K562 (cell line): Measurements from ENCODE around the gene NAGPA. TPM values are rescaled to one million over a fixed set of nuclear protein-coding genes. Genes with fewer than 3 reads are reported as not detected.

Experiments
- ATAC-seq: fragments of 200-7000 bp; cut with Tn5 transposase; 3 replicates; pipeline ENCODE4 v1.9.1; 2020; ENCODE audit warnings: moderate library complexity
- BruUV-seq: library from RNA; stranded (reverse); fragments of 400-500 nt; replicated peaks from 2 replicates; lab custom pipeline; 2021; lab: Mats Ljungman, UMichigan
- CTCF ChIA-PET: fragments of 300-600 bp; formaldehyde crosslinking; extraction: SDS; loops from one replicate; lab custom pipeline; 2021; ENCODE audit warnings: low intra/inter-chr PET ratio; lab: Yijun Ruan, JAX
- POLR2A ChIA-PET: fragments of 300-600, 350-650 bp; sonication (Branson Sonifier 250); formaldehyde crosslinking; extraction: SDS; loops from one replicate; lab custom pipeline; 2021; ENCODE audit warnings: antibody characterized with exemption, inconsistent platforms; lab: Yijun Ruan, JAX
- DNase-seq, 4 experiments: peaks; one replicate each; pipeline versions ENCODE4 v3.0.0 to v3.0.0-alpha.2; 2011 to 2018; ENCODE audit warnings: low spot score in 3 of 4, mixed read lengths in 3 of 4; ENCODE audit errors: extremely low read depth in 1 of 4
- FAIRE-seq: peaks from 2 replicates; lab custom pipeline; 2011; peaks lifted over from hg19 to GRCh38; lab: Jason Lieb, UNC
- H2AFZ ChIP-seq: 2 replicates; pipeline ENCODE4 v1.6.0; 2011; ENCODE audit warnings: low read depth, low read length, control low read depth, inconsistent platforms
- H3K27ac ChIP-seq: fragments of 200-600 bp; 3 replicates; pipeline ENCODE4 v1.8.0; 2011; ENCODE audit warnings: low read depth, mild to moderate bottlenecking, control low read depth, inconsistent platforms, low read length, moderate library complexity, mixed read lengths; ENCODE audit errors: extremely low read depth
- H3K27me3 ChIP-seq, 2 experiments: fragments of 300-600 bp in 1 of 2; 2 replicates in 1 of 2; 3 replicates in 1 of 2; pipeline versions ENCODE4 v1.6.0 to v1.8.0; 2011; ENCODE audit warnings: inconsistent platforms in 2 of 2, low read length in 2 of 2, mild to moderate bottlenecking in 1 of 2, mixed read lengths in 1 of 2, moderate library complexity in 1 of 2; ENCODE audit not compliant: control insufficient read depth in 2 of 2, insufficient read depth in 2 of 2
- H3K36me3 ChIP-seq: fragments of 300-600 bp; 3 replicates; pipeline ENCODE4 v1.8.0; 2011; ENCODE audit warnings: mild to moderate bottlenecking, low read length, inconsistent platforms; ENCODE audit not compliant: control insufficient read depth, insufficient read depth
- H3K4me1 ChIP-seq, 2 experiments: fragments of 200-600 bp in 1 of 2; replicated peaks in 1 of 2; 2 replicates in 1 of 2; 3 replicates in 1 of 2; pipeline versions ENCODE4 v1.5.1 to v1.8.0; 2011; ENCODE audit warnings: inconsistent platforms in 2 of 2, low read length in 2 of 2, mild to moderate bottlenecking in 1 of 2, mixed read lengths in 1 of 2, moderate library complexity in 1 of 2; ENCODE audit not compliant: control insufficient read depth in 2 of 2, insufficient read depth in 2 of 2
- H3K4me2 ChIP-seq: 2 replicates; pipeline ENCODE4 v1.6.1; 2011; ENCODE audit warnings: low read length, control low read depth, inconsistent platforms, mixed read lengths; ENCODE audit not compliant: insufficient read depth
- H3K4me3 ChIP-seq: fragments of 200-600 bp; sonication (generic), shearing (Covaris generic); 2 replicates; pipeline ENCODE4 v1.5.1; 2016; ENCODE audit warnings: control low read depth, inconsistent platforms
- H3K79me2 ChIP-seq: fragments of 200-600 bp; 3 replicates; pipeline ENCODE4 v1.8.0; 2011; ENCODE audit warnings: low read length, inconsistent platforms; ENCODE audit not compliant: control insufficient read depth, insufficient read depth
- H3K9ac ChIP-seq, 2 experiments: 2 replicates each; pipeline versions ENCODE4 v1.6.0 to v1.6.1; 2011; ENCODE audit warnings: low read depth in 2 of 2, low read length in 2 of 2, control low read depth in 1 of 2, inconsistent platforms in 1 of 2, mild to moderate bottlenecking in 1 of 2, mixed read lengths in 1 of 2; ENCODE audit not compliant: insufficient read depth in 1 of 2
- H3K9me1 ChIP-seq: one replicate; pipeline ENCODE4 v1.6.0; 2011; ENCODE audit warnings: inconsistent platforms, mild to moderate bottlenecking, low read length, moderate library complexity; ENCODE audit not compliant: control insufficient read depth, insufficient read depth
- H3K9me3 ChIP-seq: replicated peaks from 2 replicates; pipeline ENCODE4 v1.5.1; 2011; ENCODE audit warnings: low read depth, low read length, inconsistent platforms; ENCODE audit not compliant: control insufficient read depth, insufficient read depth
- H4K20me1 ChIP-seq: replicated peaks from 2 replicates; pipeline ENCODE4 v1.6.1; 2011; ENCODE audit warnings: low read length, inconsistent platforms, mixed read lengths; ENCODE audit not compliant: control insufficient read depth, insufficient read depth
- COPS2 ChIP-seq: fragments of 450-650 bp; conservative IDR thresholded peaks from 2 replicates; pipeline ENCODE4 v1.6.1; 2016; ENCODE audit warnings: mild to moderate bottlenecking, moderate library complexity
- ZNF445 ChIP-seq: fragments of 250-450 bp; sonication (Bioruptor Pico); IDR thresholded peaks from 2 replicates; pipeline ENCODE4 v1.4.0; 2020; ENCODE audit warnings: low read depth, mild to moderate bottlenecking, moderate library complexity
- ZNF583 ChIP-seq: fragments of 250-450 bp; sonication (Bioruptor Pico); IDR thresholded peaks from 2 replicates; pipeline ENCODE4 v1.4.0; 2020
- WGBS: fragments of 100-300 bp; shearing (Covaris generic); methylation state at CpG from one replicate; pipeline ENCODE4 v1.1.6; 2016; ENCODE audit warnings: low coverage, mixed read lengths; ENCODE audit not compliant: insufficient coverage; ENCODE audit errors: missing lambda C conversion rate; 5-methylcytosine and 5-hydroxymethylcytosine counted together
- in situ Hi-C: fragments of 300-500 bp; cut with MboI; formaldehyde crosslinking; loops from 4 replicates; pipeline ENCODE4 v1.15.0; 2018; ENCODE audit warnings: inconsistent platforms, mixed read lengths
- intact Hi-C: fragments of 100-400 bp; cut with micrococcal nuclease; formaldehyde crosslinking; loops from 2 replicates; pipeline ENCODE4 v1.14.2; 2022
- polyA plus RNA-seq, 8 experiments: library from polyadenylated mRNA; depleted of rRNA in 4 of 8; stranded (reverse) in 5 of 8; unstranded in 3 of 8; fragments of >200 nt; fragmentation: Nextera tagmentation in 2 of 8; fragmentation: Illumina TruSeq in 1 of 8; extraction: Ambion mirVana in 2 of 8; extraction: Trizol in 1 of 8; gene quantifications; 2 replicates each; pipeline versions ENCODE4 v1.2.1 to v1.2.3, GENCODE V29; 2011 to 2014; ENCODE audit warnings: inconsistent platforms in 1 of 8, missing spikeins in 1 of 8
- total RNA-seq, 7 experiments: library from RNA; depleted of rRNA in 6 of 7; stranded (reverse); fragments of >200 nt in 6 of 7; fragmentation: Illumina TruSeq in 2 of 7; extraction: Trizol in 2 of 7; gene quantifications; 2 replicates each; pipeline versions ENCODE4 v1.2.1 to v1.2.3, GENCODE V29; 2011 to 2021; ENCODE audit warnings: low replicate concordance in 1 of 7
- TF ChIP-seq, protein P1 (sequence below): sonication (generic); formaldehyde crosslinking; IDR thresholded peaks from 2 replicates; pipeline ENCODE4 v1.5.0; 2020; ENCODE audit warnings: missing genetic modification reagents
- TF ChIP-seq, protein P2 (sequence below): fragments of 450-650 bp; IDR thresholded peaks from 2 replicates; pipeline ENCODE4 v1.6.1; 2017; ENCODE audit warnings: mild to moderate bottlenecking, moderate library complexity

Gene NAGPA
- total and polyA plus RNA-seq, 9 of the 15 experiments (the other 6 are each of a cell fraction or from before 2014, with no cell fraction given): 0.15 to 12.7 (median 4.6) TPM

DNA sequence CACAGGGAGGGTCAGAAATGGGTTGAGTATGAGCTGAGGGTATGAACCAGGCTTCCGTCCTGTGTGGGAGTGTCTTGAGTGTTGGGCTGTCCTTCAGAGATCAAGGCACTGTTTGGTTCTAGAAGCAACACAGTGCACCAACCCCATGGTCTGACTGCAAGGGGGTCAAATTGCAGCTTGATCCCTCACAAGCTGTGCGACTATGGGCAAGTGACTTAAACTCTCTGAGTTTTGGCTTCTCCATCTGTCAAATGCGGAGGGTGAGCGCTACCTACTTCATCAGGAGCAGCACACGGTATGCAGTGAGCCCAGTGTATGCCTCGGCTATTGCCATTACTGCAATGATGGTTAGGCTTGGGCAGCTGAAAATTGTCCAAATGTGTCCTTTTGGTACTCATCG, 54.6 kb downstream of the NAGPA start:
- Histone ChIP-seq H3K4me2 (no peak overlapping the region; the same call in 1 of the 2 replicates), H3K9ac (no peak overlapping the region), H3K9me1 (no peaks in the 10 kb centered on the region), H2AFZ (no peak overlapping the region), H3K27me3 (peaks cover 11 to 33% of the 10 kb centered on the region in 2 experiments; a peak in 3 of 5 replicates), H3K79me2 (no peaks in the 10 kb centered on the region), H3K36me3 (no peaks in the 10 kb centered on the region), H4K20me1 (0 out of 2 replicates have a peak, but pooled peaks cover 7% of the 10 kb centered on the region), H3K9me3 (no peaks in the 10 kb centered on the region), H3K4me3 (no peak overlapping the region), H3K27ac (no peak overlapping the region), H3K4me1 (peaks cover 5 to 8% of the 10 kb centered on the region in 2 experiments; a peak in 4 of 5 replicates)
- TF ChIP-seq, protein P1, sequence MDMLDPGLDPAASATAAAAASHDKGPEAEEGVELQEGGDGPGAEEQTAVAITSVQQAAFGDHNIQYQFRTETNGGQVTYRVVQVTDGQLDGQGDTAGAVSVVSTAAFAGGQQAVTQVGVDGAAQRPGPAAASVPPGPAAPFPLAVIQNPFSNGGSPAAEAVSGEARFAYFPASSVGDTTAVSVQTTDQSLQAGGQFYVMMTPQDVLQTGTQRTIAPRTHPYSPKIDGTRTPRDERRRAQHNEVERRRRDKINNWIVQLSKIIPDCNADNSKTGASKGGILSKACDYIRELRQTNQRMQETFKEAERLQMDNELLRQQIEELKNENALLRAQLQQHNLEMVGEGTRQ (CRISPR knock-in tag): no peak
- TF ChIP-seq COPS2: no peak
- no peak for TF ChIP-seq ZNF583 (CRISPR knock-in tag)
- TF ChIP-seq, protein P2, sequence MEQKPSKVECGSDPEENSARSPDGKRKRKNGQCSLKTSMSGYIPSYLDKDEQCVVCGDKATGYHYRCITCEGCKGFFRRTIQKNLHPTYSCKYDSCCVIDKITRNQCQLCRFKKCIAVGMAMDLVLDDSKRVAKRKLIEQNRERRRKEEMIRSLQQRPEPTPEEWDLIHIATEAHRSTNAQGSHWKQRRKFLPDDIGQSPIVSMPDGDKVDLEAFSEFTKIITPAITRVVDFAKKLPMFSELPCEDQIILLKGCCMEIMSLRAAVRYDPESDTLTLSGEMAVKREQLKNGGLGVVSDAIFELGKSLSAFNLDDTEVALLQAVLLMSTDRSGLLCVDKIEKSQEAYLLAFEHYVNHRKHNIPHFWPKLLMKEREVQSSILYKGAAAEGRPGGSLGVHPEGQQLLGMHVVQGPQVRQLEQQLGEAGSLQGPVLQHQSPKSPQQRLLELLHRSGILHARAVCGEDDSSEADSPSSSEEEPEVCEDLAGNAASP: no peak
- no peak for TF ChIP-seq ZNF445
- FAIRE-seq: no peak
- WGBS: 18% methylated on average over 7 of the region's 7 CpGs
- no TSS peak for BruUV-seq
- CTCF ChIA-PET: no interaction called here
- no peak for DNase-seq
- in situ Hi-C loops: no loop called here
- POLR2A ChIA-PET: no interaction called here
- intact Hi-C loops: no loop called here
- ATAC-seq: peak; percentile 38; the same call in 2 of the 3 replicates
